ENCODE measurements around the gene ADORA1.

DNA sequence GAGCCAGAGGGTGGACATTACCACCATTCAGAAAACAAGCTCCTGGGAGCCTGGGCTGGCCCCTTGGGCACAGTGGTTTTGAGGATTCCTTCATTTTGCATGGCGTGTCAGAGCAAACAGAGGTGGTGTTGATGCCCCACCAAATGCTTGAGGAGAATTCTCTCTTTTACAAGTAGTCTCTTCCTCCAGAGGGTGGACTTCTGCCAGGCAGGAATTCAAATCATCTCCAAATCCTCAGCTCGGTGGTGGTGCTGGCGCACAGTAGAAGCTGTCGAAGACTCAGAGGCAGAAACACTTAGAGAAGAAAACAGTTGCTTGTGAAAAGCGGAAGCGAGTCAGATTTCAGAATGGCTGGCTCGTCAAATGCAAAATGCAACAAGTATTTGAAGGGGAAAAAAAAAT is 62.4 kb downstream of the ADORA1 start:
- TF ChIP-seq, protein P1, sequence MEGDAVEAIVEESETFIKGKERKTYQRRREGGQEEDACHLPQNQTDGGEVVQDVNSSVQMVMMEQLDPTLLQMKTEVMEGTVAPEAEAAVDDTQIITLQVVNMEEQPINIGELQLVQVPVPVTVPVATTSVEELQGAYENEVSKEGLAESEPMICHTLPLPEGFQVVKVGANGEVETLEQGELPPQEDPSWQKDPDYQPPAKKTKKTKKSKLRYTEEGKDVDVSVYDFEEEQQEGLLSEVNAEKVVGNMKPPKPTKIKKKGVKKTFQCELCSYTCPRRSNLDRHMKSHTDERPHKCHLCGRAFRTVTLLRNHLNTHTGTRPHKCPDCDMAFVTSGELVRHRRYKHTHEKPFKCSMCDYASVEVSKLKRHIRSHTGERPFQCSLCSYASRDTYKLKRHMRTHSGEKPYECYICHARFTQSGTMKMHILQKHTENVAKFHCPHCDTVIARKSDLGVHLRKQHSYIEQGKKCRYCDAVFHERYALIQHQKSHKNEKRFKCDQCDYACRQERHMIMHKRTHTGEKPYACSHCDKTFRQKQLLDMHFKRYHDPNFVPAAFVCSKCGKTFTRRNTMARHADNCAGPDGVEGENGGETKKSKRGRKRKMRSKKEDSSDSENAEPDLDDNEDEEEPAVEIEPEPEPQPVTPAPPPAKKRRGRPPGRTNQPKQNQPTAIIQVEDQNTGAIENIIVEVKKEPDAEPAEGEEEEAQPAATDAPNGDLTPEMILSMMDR (IDR thresholded peaks at IDR 0.05), result no peak
- no peak for TF ChIP-seq POLR2A (IDR thresholded peaks at IDR 0.05)

All from thyroid gland (tissue), 4 donors.